Measurements from ENCODE around the gene FLNC. TPM values are rescaled to one million over a fixed set of nuclear protein-coding genes. Genes with fewer than 3 reads are reported as not detected.

Gene FLNC
- polyA plus RNA-seq, 3 donors, result 0.01 TPM; not detected in 2

DNA sequence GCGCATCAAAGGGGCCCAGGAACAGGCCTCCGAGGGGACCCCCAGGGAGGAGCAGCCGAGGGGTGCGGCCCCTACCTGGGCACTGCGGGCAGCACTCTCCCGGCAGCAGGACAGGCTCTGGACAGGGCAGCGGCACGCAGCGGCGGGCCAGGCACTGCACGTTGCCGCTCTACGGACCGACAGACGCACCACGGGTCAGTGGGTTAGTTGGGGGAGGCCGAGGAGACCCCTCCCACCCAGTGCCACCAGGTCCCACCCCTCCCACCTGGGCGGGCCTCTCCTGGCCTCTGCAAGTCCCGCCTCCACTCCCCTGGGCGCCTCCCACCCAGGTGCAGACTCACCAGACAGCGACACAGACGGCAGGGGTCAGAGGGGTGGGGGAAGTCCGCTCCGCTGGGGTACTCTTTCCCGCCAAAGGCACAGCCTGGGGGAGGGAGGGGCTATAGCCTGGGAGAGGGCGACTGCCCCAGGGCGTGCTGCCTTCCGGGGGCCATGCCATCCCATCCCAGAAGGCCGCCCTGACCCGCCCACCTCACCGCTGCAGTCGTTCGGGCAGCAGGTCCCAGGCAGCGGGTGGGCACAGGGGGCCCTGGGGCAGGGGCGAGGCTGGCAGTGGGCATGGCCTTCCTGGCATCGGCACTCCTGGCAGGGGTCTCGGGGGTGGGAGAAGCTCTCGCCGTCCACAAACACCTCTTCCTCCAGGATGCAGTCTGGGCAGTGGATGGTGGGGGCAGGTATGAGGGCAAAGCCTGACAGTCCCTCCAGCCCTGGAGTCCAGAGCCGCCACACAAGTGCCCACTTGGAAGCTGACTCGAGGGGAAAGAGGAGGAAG is 61.1 kb downstream of the FLNC start:
- WGBS (ENCODE audit: insufficient coverage), result 43% methylated on average over 14 of the region's 41 CpGs
- no peak overlapping the region for H3K27ac Mint-ChIP-seq
- no peaks in the 10 kb centered on the region for H3K36me3 ChIP-seq (replicated peaks in 1 of 2; ENCODE audit: control insufficient read depth in 1 of 2, insufficient read depth in 2 of 2, low read length in 2 of 2)
- H2AFZ ChIP-seq (ENCODE audit: insufficient read depth, low read depth, low read length, poor library complexity, severe bottlenecking), result peak overlapping the region; percentile 73
- H3K27me3 ChIP-seq (ENCODE audit: control insufficient read depth in 2 of 2, insufficient read depth in 2 of 2, low read length in 2 of 2), result peaks cover 11 to 36% of the 10 kb centered on the region in 2 donors
- H3K9me3 ChIP-seq (replicated peaks in 1 of 2; ENCODE audit: control insufficient read depth in 1 of 2, insufficient read depth in 1 of 2, low read length in 2 of 2), result no peaks in the 10 kb centered on the region
- peak overlapping the region in 1 of 3 experiments; percentile 64 for H3K4me3 ChIP-seq (replicated peaks in 1 of 3; ENCODE audit: low read depth in 2 of 3, low read length in 3 of 3)
- H3K4me2 ChIP-seq (replicated peaks; ENCODE audit: extremely low read depth, low read length, poor library complexity, severe bottlenecking), result peak overlapping the region; percentile 61
- H3K27ac ChIP-seq (ENCODE audit: low read depth in 1 of 2, low read length in 2 of 2), result no peak overlapping the region
- H3K79me2 ChIP-seq (ENCODE audit: insufficient read depth, low read length), result no peaks in the 10 kb centered on the region
- H3K4me1 Mint-ChIP-seq, result no peaks in the 10 kb centered on the region
- no peak for DNase-seq
- peaks cover 22 to 39% (median 30%) of the 10 kb centered on the region in 3 donors for H3K27me3 Mint-ChIP-seq (ENCODE audit: low read depth in 3 of 3)
- H3K4me1 ChIP-seq (ENCODE audit: control insufficient read depth in 1 of 2, insufficient read depth in 2 of 2, low read length in 2 of 2), result peaks cover 5 to 8% of the 10 kb centered on the region in 2 donors
- H3K9ac ChIP-seq (ENCODE audit: insufficient read depth, low read length, poor library complexity, severe bottlenecking), result peak overlapping the region; percentile 51
- peaks cover 0 to 2% of the 10 kb centered on the region in 2 donors for H3K36me3 Mint-ChIP-seq
- H3K9me3 Mint-ChIP-seq, result peaks cover 0 to 5% (median 2%) of the 10 kb centered on the region in 7 donors
- peak overlapping the region in 1 of 2 donors; percentile 49 for H3K4me3 Mint-ChIP-seq
- intact Hi-C loops (cut with micrococcal nuclease), result no loop called here
- H4K20me1 ChIP-seq (ENCODE audit: insufficient read depth, low read length), result no peaks in the 10 kb centered on the region
- no peak for TF ChIP-seq CTCF (IDR thresholded peaks at IDR 0.05)

- peaks cover 11 to 36% of the 10 kb centered on the region in 2 donors for H3K27me3 ChIP-seq (ENCODE audit: control insufficient read depth in 2 of 2, insufficient read depth in 2 of 2, low read length in 2 of 2)
- Mint-ChIP-seq H3K27ac (no peak overlapping the region), H3K27me3 (ENCODE audit: low read depth in 3 of 3) (peaks cover 22 to 39% (median 30%) of the 10 kb centered on the region in 3 donors), H3K36me3 (peaks cover 0 to 2% of the 10 kb centered on the region in 2 donors), H3K9me3 (peaks cover 0 to 10% (median 2%) of the 10 kb centered on the region in 7 donors), H3K4me3 (peak overlapping the region in 1 of 2 donors; percentile 49), H3K4me1 (no peaks in the 10 kb centered on the region)
- H2AFZ ChIP-seq (ENCODE audit: insufficient read depth, low read depth, low read length, poor library complexity, severe bottlenecking), result no peak overlapping the region
- WGBS (ENCODE audit: insufficient coverage), result 86% methylated on average over 2 of the region's 11 CpGs
- no peaks in the 10 kb centered on the region for H3K9me3 ChIP-seq (replicated peaks in 1 of 2; ENCODE audit: control insufficient read depth in 1 of 2, insufficient read depth in 1 of 2, low read length in 2 of 2)
- H3K4me1 ChIP-seq (ENCODE audit: control insufficient read depth in 1 of 2, insufficient read depth in 2 of 2, low read length in 2 of 2), result peaks cover 5 to 8% of the 10 kb centered on the region in 2 donors
- TF ChIP-seq CTCF (IDR thresholded peaks at IDR 0.05), result no peak
- no peaks in the 10 kb centered on the region for H4K20me1 ChIP-seq (ENCODE audit: insufficient read depth, low read length)
- H3K9ac ChIP-seq (ENCODE audit: insufficient read depth, low read length, poor library complexity, severe bottlenecking), result no peak overlapping the region
- intact Hi-C loops (cut with micrococcal nuclease), result no loop called here
- no peak overlapping the region for H3K4me3 ChIP-seq (replicated peaks in 1 of 3; ENCODE audit: low read depth in 2 of 3, low read length in 3 of 3)
- H3K4me2 ChIP-seq (replicated peaks; ENCODE audit: extremely low read depth, low read length, poor library complexity, severe bottlenecking), result no peak overlapping the region
- no peak overlapping the region for H3K27ac ChIP-seq (ENCODE audit: low read depth in 1 of 2, low read length in 2 of 2)
- H3K36me3 ChIP-seq (replicated peaks in 1 of 2; ENCODE audit: control insufficient read depth in 1 of 2, insufficient read depth in 2 of 2, low read length in 2 of 2), result no peaks in the 10 kb centered on the region
- no peak for DNase-seq
- H3K79me2 ChIP-seq (ENCODE audit: insufficient read depth, low read length), result no peaks in the 10 kb centered on the region
Observed at GRCh38 chr7:128891942-128892269, 61.7 kb downstream of the FLNC start.
